Adipose tissue (tissue), 3 donors: ENCODE measurements around the gene LRG1. TPM values are rescaled to one million over a fixed set of nuclear protein-coding genes. Genes with fewer than 3 reads are reported as not detected.

ENCODE experiments used
- H3K27ac ChIP-seq: one replicate; pipeline ENCODE4 v1.5.1; 2013; ENCODE audit warnings: low read depth, low read length
- WGBS, 3 donors: extraction: QIAGEN DNeasy Blood & Tissue Kit; methylation state at CpG; one replicate each; pipeline ENCODE4 v1.1.7; 2013; 5-methylcytosine and 5-hydroxymethylcytosine counted together
- polyA plus RNA-seq, 3 donors: library from polyadenylated mRNA; stranded (reverse); fragments of 200-250 nt; gene quantifications; one replicate each; pipeline ENCODE4 v1.2.3, GENCODE V29; 2013
- donor health status: healthy with polysubstance abuse.
- donor health status: Bipolar disorder and iron deficiency.
- donor health status: healthy.

The LRG1 gene
- polyA plus RNA-seq, 3 donors, result 7.1 to 18.6 (median 13.4) TPM

GRCh38 chr19:4492337-4493103 is 47.3 kb downstream of the LRG1 start:
- WGBS, 3 donors, result 91 to 96% (median 92%) methylated on average over 3 of the region's 3 CpGs
- H3K27ac ChIP-seq, result no peak overlapping the region

GRCh38 chr19:4491446-4491845 is 48.4 kb downstream of the LRG1 start:
- H3K27ac ChIP-seq, result no peak overlapping the region
- 97 to 98% (median 97%) methylated on average over 20 to 21 of the region's 21 CpGs for WGBS, 3 donors

GRCh38 chr19:4488496-4488895 is 51.3 kb downstream of the LRG1 start:
- 92 to 95% (median 95%) methylated on average over 29 of the region's 29 CpGs for WGBS, 3 donors

GRCh38 chr19:4487572-4487971 is 52.3 kb downstream of the LRG1 start:
- no peak overlapping the region for H3K27ac ChIP-seq

More at GRCh38 chr19:4488496-4488895, 51.3 kb downstream of the LRG1 start:
- H3K27ac ChIP-seq, result no peak overlapping the region

More at GRCh38 chr19:4487572-4487971, 52.3 kb downstream of the LRG1 start:
- WGBS, 3 donors, result 85 to 90% (median 88%) methylated on average over 11 of the region's 11 CpGs

Other genes starting within 250 kb of the LRG1 start
- gene TMIGD2, start 237.6 kb downstream of the LRG1 start, polyA plus RNA-seq, result 1 to 10 TPM in 1 of 3 donors, under 1 TPM in 2; 0.22 to 4.0 (median 0.59) TPM
- gene FSD1, start 235.4 kb downstream of the LRG1 start, polyA plus RNA-seq, result under 1 TPM in 2 of 3 donors, not detected in 1; 0.12 TPM
- 10 to 100 TPM in 2 of 3 donors, 1 to 10 TPM in 1; 6.4 to 15.5 (median 10.1) TPM for gene STAP2, start 201.2 kb downstream of the LRG1 start, polyA plus RNA-seq
- 10 to 100 TPM; 12.0 to 21.6 (median 17.2) TPM for gene MPND, start 196.5 kb downstream of the LRG1 start, polyA plus RNA-seq
- gene SH3GL1, start 139.5 kb downstream of the LRG1 start, polyA plus RNA-seq, result 10 to 100 TPM; 33.2 to 87.8 (median 74.0) TPM
- gene CHAF1A, start 137.4 kb downstream of the LRG1 start, polyA plus RNA-seq, result 1 to 10 TPM; 3.0 to 7.9 (median 7.4) TPM
- 100 to 1,000 TPM in 2 of 3 donors, 10 to 100 TPM in 1; 81.6 to 161 (median 146) TPM for gene UBXN6, start 82.2 kb downstream of the LRG1 start, polyA plus RNA-seq
- 10 to 100 TPM; 20.5 to 60.3 (median 24.6) TPM for gene HDGFL2, start 67.7 kb downstream of the LRG1 start, polyA plus RNA-seq
- gene PLIN4, start 21.6 kb downstream of the LRG1 start, polyA plus RNA-seq, result 100 to 1,000 TPM in 2 of 3 donors, 10 to 100 TPM in 1; 73.6 to 954 (median 135) TPM
- gene PLIN5, start 4.8 kb downstream of the LRG1 start, polyA plus RNA-seq, result 100 to 1,000 TPM in 1 of 3 donors, 10 to 100 TPM in 2; 38.2 to 205 (median 66.1) TPM
- gene SEMA6B, start 19.6 kb upstream of the LRG1 start, polyA plus RNA-seq, result 10 to 100 TPM in 2 of 3 donors, 1 to 10 TPM in 1; 3.3 to 34.5 (median 18.6) TPM
- gene TNFAIP8L1, start 99.5 kb upstream of the LRG1 start, polyA plus RNA-seq, result 1 to 10 TPM; 2.0 to 9.2 (median 5.3) TPM
- 100 to 1,000 TPM in 2 of 3 donors, 10 to 100 TPM in 1; 53.1 to 168 (median 129) TPM for gene MYDGF, start 130.3 kb upstream of the LRG1 start, polyA plus RNA-seq
- 10 to 100 TPM; 18.6 to 36.4 (median 23.4) TPM for gene DPP9, start 183.8 kb upstream of the LRG1 start, polyA plus RNA-seq